ENCODE results near the gene HOXD13.
A peak's percentile ranks its signal among the peaks of the same experiment; 100 is the strongest.

HOXD13 gene

DNA sequence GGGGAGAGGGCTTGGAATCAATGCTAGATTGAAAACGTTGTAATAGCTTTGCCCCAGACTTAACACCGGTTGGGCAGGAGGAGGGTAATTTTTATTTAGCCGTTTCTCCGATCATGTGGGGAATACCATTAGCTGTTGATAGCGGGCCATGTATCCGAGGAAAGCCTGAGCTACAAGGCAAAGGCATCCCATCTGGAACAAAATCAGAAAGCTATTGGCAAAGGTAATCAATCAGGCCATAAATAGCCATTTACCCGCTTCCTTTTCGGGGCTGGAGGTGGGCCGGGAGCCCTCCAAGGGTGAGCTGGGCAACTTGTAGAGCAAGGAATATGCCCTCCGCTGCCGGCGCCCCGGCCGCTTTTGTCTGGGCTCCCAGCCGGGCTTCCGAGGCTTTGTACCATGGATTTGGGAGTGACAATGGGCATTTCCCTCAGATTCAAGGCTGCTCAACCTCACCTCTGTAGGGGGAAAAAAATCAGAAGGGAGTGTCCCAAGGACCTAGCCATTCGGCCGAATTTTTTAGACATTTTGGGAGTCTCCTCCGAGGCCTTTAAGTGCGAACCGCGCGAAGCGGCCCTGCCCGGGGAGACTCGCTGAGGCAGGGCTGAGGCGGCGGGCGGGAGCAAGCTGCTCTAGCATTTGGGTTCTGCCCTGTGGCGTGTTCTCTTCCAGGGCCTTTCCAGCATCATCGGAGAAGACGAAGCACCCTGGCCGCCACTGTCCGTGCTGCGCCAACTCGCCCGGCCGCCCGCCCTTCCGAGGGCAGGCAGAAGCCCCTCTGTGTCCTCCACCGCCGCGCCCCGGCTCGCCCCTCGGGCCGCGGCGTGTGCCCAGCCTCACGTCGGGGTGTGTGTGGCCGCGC is 28.9 kb downstream of the HOXD13 start:
- no peak for DNase-seq

GRCh38 chr2:176122052-176122682 is 29.6 kb downstream of the HOXD13 start:
- DNase-seq, result no peak

DNA sequence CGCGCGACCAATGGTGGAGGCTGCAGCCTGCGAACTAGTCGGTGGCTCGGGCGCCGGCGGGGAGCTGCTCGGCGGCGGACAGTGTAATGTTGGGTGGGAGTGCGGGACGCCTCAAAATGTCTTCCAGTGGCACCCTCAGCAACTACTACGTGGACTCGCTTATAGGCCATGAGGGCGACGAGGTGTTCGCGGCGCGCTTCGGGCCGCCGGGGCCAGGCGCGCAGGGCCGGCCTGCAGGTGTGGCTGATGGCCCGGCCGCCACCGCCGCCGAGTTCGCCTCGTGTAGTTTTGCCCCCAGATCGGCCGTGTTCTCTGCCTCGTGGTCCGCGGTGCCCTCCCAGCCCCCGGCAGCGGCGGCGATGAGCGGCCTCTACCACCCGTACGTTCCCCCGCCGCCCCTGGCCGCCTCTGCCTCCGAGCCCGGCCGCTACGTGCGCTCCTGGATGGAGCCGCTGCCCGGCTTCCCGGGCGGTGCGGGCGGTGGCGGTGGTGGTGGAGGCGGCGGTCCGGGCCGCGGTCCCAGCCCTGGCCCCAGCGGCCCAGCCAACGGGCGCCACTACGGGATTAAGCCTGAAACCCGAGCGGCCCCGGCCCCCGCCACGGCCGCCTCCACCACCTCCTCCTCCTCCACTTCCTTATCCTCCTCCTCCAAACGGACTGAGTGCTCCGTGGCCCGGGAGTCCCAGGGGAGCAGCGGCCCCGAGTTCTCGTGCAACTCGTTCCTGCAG is 30.3 kb downstream of the HOXD13 start, which contains the start of gene HOXD9:
HOXD9 (plus strand) TSS at position 37 of the 728 bp plus-strand sequence; CDS start at position 87, 50 bp downstream.
- DNase-seq, result peak; percentile 50

DNA sequence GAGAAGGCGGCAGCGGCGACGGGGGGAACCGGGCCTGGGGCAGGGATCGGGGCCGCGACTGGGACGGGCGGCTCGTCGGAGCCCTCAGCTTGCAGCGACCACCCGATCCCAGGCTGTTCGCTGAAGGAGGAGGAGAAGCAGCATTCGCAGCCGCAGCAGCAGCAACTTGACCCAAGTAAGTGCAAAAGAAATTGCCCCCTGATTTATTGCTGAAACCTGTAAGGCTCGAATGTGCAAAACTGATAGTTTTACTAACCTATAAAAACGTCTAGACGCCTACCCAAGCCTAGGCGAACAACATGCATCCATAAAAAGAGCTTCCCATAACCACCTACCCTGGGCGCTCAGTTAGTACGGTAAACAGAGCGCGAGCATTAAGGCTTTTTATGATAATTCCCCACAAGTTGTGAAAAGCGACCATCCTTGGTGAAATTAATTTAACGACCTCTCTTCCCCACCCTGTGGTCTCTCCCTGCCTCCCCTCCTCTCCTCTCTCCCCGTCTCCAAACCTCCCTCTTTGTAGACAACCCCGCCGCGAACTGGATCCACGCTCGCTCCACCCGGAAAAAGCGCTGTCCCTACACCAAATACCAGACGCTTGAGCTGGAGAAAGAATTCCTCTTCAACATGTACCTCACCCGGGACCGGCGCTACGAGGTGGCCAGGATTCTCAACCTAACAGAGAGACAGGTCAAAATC is 31.0 kb downstream of the HOXD13 start:
- no peak for DNase-seq

DNA sequence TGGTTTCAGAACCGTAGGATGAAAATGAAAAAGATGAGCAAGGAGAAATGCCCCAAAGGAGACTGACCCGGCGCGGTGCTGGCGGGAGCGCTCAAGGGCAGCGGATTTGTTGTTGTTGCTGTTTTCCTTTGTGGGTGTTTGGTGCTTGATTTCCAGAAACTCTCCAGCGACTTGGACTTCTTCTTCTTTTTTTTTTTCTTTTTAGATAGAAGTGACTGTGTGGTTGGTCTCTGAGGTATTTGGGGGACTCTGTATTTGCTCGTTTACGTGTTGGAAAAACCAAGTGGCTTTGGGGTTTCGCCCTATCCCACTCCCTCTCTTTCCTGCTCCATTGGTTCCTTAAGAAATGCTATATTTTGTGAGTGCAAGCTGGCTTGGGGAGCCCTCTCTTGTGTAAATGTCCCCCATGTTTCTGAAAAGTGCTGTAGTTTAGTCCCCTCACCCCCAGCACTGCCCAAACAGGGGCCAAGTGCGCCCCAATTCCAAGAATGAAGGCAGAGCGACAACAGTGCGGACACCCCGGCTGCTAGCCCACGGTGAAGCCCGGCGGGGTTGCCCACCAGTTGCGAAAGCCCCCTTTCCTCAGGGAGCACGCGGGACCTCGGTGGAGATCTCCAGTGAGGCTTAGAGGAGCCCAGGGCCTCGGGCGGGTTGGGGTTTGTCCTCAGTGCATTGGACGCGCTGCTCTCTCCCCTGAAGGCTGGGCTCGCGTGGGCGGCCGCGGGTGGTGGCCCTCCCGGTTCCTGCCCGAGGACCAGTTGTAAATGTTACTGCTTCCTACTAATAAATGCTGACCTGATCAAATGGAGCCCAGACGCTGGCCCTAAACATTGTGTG is 31.8 kb downstream of the HOXD13 start:
- no peak for DNase-seq

GRCh38 chr2:176124947-176125771 is 32.6 kb downstream of the HOXD13 start:
- DNase-seq, result no peak

DNA sequence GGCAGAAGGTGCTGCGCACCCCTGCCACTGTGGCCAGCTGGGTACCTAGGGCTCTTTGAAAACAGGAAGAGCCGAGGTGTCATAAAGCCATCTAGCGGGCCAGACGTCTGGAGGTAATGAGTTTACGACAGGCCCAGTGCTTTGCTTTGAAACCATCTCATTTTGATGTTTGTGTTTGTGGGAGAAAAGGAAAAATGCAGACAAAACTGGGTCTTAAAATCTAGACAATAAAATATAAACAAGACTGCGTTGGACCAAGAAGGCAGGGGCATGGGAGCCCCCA is 33.2 kb downstream of the HOXD13 start:
- no peak for DNase-seq

DNA sequence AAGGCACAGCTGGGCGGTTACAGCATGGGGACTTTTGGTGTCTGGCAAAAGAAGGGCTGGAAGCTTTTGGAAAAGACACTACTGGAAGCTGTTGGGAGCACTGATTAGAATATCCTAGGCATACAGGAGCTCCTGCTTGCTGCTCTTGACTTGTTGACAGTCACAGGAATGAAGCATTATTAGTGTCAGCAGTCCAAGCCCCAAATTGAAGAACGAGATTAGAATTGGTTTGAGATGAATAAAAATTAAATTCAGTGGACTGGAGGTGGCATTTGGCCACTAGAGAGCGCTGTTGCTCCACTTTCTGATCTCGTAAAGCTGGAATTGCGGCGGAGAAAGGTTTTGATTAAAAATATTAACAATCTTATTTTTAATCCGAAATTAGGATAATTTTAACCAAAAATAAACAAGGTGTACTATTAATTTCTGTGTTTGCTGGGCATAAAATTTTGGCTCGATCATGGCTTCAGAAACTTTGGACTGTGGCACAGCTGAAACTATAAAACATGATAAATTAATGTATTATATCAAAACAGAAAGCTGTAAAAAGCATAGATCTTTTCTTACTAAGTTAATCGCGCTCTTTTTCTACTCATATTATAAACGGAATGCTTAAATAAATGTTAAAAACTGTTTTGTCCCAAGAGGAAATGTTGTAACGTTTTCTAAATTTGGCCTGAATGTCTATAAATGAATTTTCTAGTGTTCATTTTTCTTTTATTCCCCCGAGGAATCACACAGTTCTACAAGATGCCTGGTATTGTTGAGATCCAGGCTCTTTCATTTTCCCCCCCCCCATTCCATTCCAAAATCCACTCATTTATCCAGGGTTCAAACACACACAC is 34.6 kb downstream of the HOXD13 start:
- peak; percentile 58 for DNase-seq

DNA sequence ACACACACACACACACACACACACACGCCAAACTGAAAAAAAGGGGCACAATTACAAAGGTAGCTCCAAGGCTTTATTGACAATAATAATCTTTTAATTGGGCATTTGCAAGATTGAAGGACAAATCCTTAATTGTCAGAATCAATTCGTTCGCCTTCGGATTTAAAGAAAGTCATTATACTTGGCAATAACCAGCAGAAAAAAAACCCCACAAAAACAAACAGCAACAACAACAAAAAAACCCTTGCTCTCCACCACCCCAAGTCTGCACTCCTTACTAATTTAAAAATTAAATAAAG is 35.2 kb downstream of the HOXD13 start:
- no peak for DNase-seq

GRCh38 chr2:176128172-176128981 is 35.9 kb downstream of the HOXD13 start:
- DNase-seq, result no peak

GRCh38 chr2:176128982-176129796 is 36.7 kb downstream of the HOXD13 start, which contains the start of gene HOXD8:
Gene HOXD8, plus strand, starts transcription at chr2:176129705. Its CDS starts 662 bp downstream, at chr2:176130367.
- peak; percentile 69 for DNase-seq

DNA sequence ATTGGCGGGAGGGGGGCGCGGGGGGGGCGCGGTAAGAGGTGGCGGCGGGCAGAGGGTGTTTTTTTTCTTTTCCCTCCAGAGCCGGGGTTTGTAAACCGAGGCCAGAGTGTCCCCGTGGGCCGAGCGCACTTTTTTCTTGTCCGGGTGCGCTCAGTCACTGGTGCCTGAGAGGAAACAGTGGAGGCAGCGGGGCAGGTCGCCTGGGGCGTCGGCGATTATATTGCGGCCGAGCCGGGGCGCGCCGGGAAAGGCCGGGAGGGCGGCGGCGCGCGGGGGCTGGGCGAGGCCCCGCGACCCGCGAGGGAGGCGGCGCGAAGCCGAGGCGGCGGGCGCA is 37.3 kb downstream of the HOXD13 start:
- DNase-seq, result no peak

- DNase-seq, result no peak
Observed at GRCh38 chr2:176130147-176130956, 37.8 kb downstream of the HOXD13 start.

GRCh38 chr2:176130957-176131847 is 38.7 kb downstream of the HOXD13 start:
- no peak for DNase-seq

GRCh38 chr2:176131848-176132158 is 39.3 kb downstream of the HOXD13 start:
- no peak for DNase-seq

- DNase-seq, result no peak
Observed at GRCh38 chr2:176132205-176133171, 40.0 kb downstream of the HOXD13 start.
